Panc1 (cell line): ENCODE data around the gene CD320. TPM values are rescaled to one million over a fixed set of nuclear protein-coding genes. Genes with fewer than 3 reads are reported as not detected.
"Not testable (repeated sequence)": the region's sequence is repeated elsewhere in the genome, so short reads cannot be mapped to it uniquely, and the experiment has no call there.

ENCODE experiments used
- ATAC-seq: fragments of 200-7000 bp; cut with Tn5 transposase; 2 replicates; pipeline ENCODE4 v1.9.1; 2020; ENCODE audit warnings: mild to moderate bottlenecking, moderate library complexity
- BruUV-seq: library from RNA; stranded (reverse); fragments of 400-500 nt; replicated peaks from 2 replicates; lab custom pipeline; 2021; lab: Mats Ljungman, UMichigan
- CTCF ChIA-PET: fragments of 300-600 bp; sonication (Branson Sonifier 250); formaldehyde crosslinking; loops from one replicate; lab custom pipeline; 2022; ENCODE audit warnings: antibody characterized with exemption; lab: Charles Lee
- POLR2A ChIA-PET: fragments of 300-600 bp; sonication (Branson Sonifier 250); formaldehyde crosslinking; loops from one replicate; lab custom pipeline; 2022; ENCODE audit warnings: antibody characterized with exemption; lab: Charles Lee
- DNase-seq: peaks from one replicate; pipeline ENCODE4 v3.0.0-alpha.2; 2010; ENCODE audit warnings: low read depth, low spot score
- H3K27ac ChIP-seq: 2 replicates; pipeline ENCODE4 v1.5.1; 2011; ENCODE audit warnings: mild to moderate bottlenecking, low read length, inconsistent platforms
- H3K27me3 ChIP-seq: fragments of 200-500 bp; sonication (Bioruptor generic); 2 replicates; pipeline ENCODE4 v1.6.0; 2014; ENCODE audit warnings: low read length, inconsistent platforms; ENCODE audit not compliant: control insufficient read depth, insufficient read depth
- H3K36me3 ChIP-seq: fragments of 200-500 bp; sonication (Bioruptor generic); 2 replicates; pipeline ENCODE4 v1.5.1; 2014; ENCODE audit warnings: inconsistent platforms, mild to moderate bottlenecking, low read length, moderate library complexity; ENCODE audit not compliant: control insufficient read depth, insufficient read depth
- H3K4me1 ChIP-seq: 2 replicates; pipeline ENCODE4 v1.5.1; 2011; ENCODE audit warnings: inconsistent platforms, mild to moderate bottlenecking, low read length, moderate library complexity; ENCODE audit not compliant: control insufficient read depth, insufficient read depth
- H3K4me3 ChIP-seq, 2 experiments: 2 replicates each; pipeline ENCODE4 v1.5.1; 2011 to 2012; ENCODE audit warnings: low read depth in 2 of 2, low read length in 2 of 2, mild to moderate bottlenecking in 2 of 2, inconsistent platforms in 1 of 2, moderate library complexity in 1 of 2
- H3K9me3 ChIP-seq: fragments of 200-500 bp; sonication (Bioruptor generic); 2 replicates; pipeline ENCODE4 v1.5.1; 2014; ENCODE audit warnings: low read depth, mild to moderate bottlenecking, inconsistent platforms, low read length, moderate library complexity; ENCODE audit not compliant: control insufficient read depth, insufficient read depth
- CTCF ChIP-seq: fragments of 450-650 bp; IDR thresholded peaks from 2 replicates; pipeline ENCODE4 v1.5.1; 2017; ENCODE audit warnings: mild to moderate bottlenecking
- POLR2AphosphoS5 ChIP-seq: IDR thresholded peaks from 2 replicates; pipeline ENCODE4 v1.6.1; 2012; ENCODE audit warnings: mild to moderate bottlenecking, low read depth, low read length, moderate library complexity
- SIN3A ChIP-seq: IDR thresholded peaks from 2 replicates; pipeline ENCODE4 v1.6.1; 2012; ENCODE audit warnings: low read depth, mild to moderate bottlenecking, low read length, moderate library complexity, borderline replicate concordance; ENCODE audit not compliant: insufficient read depth
- TCF7L2 ChIP-seq: IDR thresholded peaks from 2 replicates; pipeline ENCODE4 v1.6.1; 2011; ENCODE audit warnings: mild to moderate bottlenecking, low read depth, low read length, inconsistent platforms
- in situ Hi-C: cut with HindIII; loops from 2 replicates; pipeline ENCODE4 v1.10.0; 2016; ENCODE audit warnings: low sequenced_read_pairs, low pct_unique_long_range_greater_than_20kb
- intact Hi-C: fragments of 100-400 bp; cut with micrococcal nuclease; formaldehyde crosslinking; loops from one replicate; pipeline ENCODE4 v1.10.0; 2022; ENCODE audit not compliant: unreplicated experiment
- total RNA-seq: library from RNA; stranded (reverse); gene quantifications from one replicate; pipeline ENCODE4 v1.2.1, GENCODE V29; 2021; ENCODE audit not compliant: unreplicated experiment
- TF ChIP-seq, protein P1 (sequence below), 2 experiments: IDR thresholded peaks; 2 replicates each; pipeline ENCODE4 v1.6.1; 2011 to 2012; ENCODE audit warnings: low read depth in 2 of 2, control low read depth in 1 of 2, low read length in 1 of 2, mild to moderate bottlenecking in 1 of 2, moderate library complexity in 1 of 2; ENCODE audit not compliant: insufficient read depth in 1 of 2

Gene CD320
- total RNA-seq, 1 experiment from 2014 or later = 120 TPM

GRCh38 chr19:8355631-8356402 is 47.7 kb upstream of the CD320 start:
- ChIA-PET CTCF (interaction anchor here (1.3 kb wide), 1 partner anchor 57 kb away, joined by 3 read pairs; the partner anchor contains the start of gene MARCHF2), POLR2A (interaction anchor here (0.6 to 1.9 kb wide), 2 partner anchors 35 to 81 kb away, joined by 5 to 8 read pairs; partner anchors contain the start of gene RAB11B)
- ATAC-seq = peak; percentile 89
- H3K4me1 ChIP-seq = 0 out of 2 replicates have a peak, but pooled peaks cover 4% of the 10 kb centered on the region
- no peak overlapping the region for H3K4me3 ChIP-seq
- in situ Hi-C loops (no loop called here), intact Hi-C loops (loop anchor here (10.0 kb wide), 1 partner anchor 99 kb away; no protein-coding TSS in a partner anchor)
- TF ChIP-seq TCF7L2 = 0 out of 2 replicates have a peak, but pooled peaks have one; percentile 30
- no peak for TF ChIP-seq SIN3A
- peak; percentile 46; the same call in 1 of the 2 replicates for TF ChIP-seq POLR2AphosphoS5
- no peaks in the 10 kb centered on the region for H3K9me3 ChIP-seq
- no peaks in the 10 kb centered on the region for H3K27me3 ChIP-seq
- BruUV-seq = no TSS peak
- H3K27ac ChIP-seq = peak overlapping the region; percentile 56
- DNase-seq = peak; percentile 88
- H3K36me3 ChIP-seq = no peaks in the 10 kb centered on the region

DNA sequence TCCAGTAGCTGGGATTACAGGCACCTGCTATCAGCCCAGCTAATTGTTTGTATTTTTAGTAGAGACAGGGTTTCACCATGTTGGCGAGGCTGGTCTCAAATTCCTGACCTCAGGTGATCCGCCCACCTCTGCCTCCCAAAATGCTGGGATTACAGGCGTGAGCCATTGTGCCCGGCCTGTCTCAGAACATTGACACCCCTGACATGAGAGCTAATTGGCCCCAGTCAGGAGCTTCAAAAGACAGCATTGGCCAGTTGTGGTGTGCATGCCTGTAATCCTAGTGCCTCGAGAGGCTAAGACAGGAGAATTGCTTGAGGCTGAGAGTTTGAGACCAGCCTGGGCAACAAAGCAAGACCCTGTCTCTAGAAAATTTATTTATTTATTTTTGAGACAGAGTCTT is 44.7 kb upstream of the CD320 start:
- intact Hi-C loops = loop anchor here (10.0 kb wide), 1 partner anchor 102 kb away; no protein-coding TSS in a partner anchor

DNA sequence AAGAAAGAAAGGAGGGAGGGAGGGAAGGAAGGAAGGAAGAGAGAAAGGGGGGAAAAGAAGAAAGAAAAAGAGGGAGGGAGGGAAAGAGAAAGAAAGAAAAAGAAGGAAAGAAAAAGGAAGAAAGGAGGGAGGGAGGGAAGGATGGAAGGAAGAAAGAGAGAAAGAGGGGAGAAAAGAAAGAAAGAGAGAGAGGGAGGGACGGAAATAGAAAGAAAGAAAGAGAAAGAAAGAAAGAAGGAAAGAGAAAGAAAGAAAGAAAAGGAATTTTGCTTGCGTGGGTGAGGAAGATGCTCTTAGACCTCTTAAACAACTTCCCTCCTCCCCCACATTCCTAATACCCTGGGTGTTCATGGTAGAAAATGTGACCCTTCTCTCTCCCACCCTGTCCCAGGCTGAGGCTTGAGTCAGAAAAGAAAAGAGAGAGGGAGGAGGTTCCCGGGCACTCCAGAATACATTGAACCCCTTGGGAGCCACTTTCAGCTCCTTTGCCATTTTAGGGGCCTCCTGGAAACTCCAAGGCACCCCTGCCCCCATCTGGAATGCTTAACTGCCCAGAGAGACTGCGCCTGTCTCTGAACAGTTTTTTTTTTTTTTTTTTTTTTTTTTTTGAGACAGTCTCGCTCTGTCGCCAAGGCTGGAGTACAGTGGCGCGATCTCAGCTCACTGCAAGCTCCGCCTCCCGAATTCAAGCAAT is 44.1 kb upstream of the CD320 start:
- Histone ChIP-seq H3K27me3 (no peaks in the 10 kb centered on the region), H3K4me1 (0 out of 2 replicates have a peak, but pooled peaks cover 4% of the 10 kb centered on the region), H3K36me3 (no peaks in the 10 kb centered on the region), H3K9me3 (no peaks in the 10 kb centered on the region), H3K4me3 (peak overlapping the region; percentile 6 to 34; a peak in 3 of 4 replicates), H3K27ac (0 out of 2 replicates have a peak overlapping the region, but pooled peaks have one; percentile 18)
- BruUV-seq = no TSS peak
- in situ Hi-C loops (no loop called here), intact Hi-C loops (loop anchor here (10.0 kb wide), 1 partner anchor 103 kb away; no protein-coding TSS in a partner anchor)
- no peak for ATAC-seq
- TF ChIP-seq TCF7L2 (no peak), SIN3A (no peak), POLR2AphosphoS5 (no peak), CTCF (no peak)
- TF ChIP-seq, protein P1, sequence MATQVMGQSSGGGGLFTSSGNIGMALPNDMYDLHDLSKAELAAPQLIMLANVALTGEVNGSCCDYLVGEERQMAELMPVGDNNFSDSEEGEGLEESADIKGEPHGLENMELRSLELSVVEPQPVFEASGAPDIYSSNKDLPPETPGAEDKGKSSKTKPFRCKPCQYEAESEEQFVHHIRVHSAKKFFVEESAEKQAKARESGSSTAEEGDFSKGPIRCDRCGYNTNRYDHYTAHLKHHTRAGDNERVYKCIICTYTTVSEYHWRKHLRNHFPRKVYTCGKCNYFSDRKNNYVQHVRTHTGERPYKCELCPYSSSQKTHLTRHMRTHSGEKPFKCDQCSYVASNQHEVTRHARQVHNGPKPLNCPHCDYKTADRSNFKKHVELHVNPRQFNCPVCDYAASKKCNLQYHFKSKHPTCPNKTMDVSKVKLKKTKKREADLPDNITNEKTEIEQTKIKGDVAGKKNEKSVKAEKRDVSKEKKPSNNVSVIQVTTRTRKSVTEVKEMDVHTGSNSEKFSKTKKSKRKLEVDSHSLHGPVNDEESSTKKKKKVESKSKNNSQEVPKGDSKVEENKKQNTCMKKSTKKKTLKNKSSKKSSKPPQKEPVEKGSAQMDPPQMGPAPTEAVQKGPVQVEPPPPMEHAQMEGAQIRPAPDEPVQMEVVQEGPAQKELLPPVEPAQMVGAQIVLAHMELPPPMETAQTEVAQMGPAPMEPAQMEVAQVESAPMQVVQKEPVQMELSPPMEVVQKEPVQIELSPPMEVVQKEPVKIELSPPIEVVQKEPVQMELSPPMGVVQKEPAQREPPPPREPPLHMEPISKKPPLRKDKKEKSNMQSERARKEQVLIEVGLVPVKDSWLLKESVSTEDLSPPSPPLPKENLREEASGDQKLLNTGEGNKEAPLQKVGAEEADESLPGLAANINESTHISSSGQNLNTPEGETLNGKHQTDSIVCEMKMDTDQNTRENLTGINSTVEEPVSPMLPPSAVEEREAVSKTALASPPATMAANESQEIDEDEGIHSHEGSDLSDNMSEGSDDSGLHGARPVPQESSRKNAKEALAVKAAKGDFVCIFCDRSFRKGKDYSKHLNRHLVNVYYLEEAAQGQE (IDR thresholded peaks at IDR 0.05; ENCODE audit: insufficient read depth in 1 of 2, low read depth in 2 of 2, low read length in 1 of 2) = no peak
- no peak for DNase-seq
- ChIA-PET POLR2A (interaction anchor here (0.6 kb wide), 1 partner anchor 38 kb away, joined by 3 read pairs; the partner anchor contains the start of gene RAB11B), CTCF (interaction anchor here (0.5 to 1.0 kb wide), 4 partner anchors 9 to 247 kb away, joined by 3 to 5 read pairs (median 5); partner anchors contain the start of genes KANK3 and MARCHF2)

More for the DNA sequence above, 44.7 kb upstream of the CD320 start:
- in situ Hi-C loops, DNase-seq, H3K27me3 ChIP-seq, POLR2A ChIA-PET, BruUV-seq, H3K9me3 ChIP-seq, H3K27ac ChIP-seq, H3K36me3 ChIP-seq, ATAC-seq, H3K4me3 ChIP-seq, H3K4me1 ChIP-seq: not testable (repeated sequence)
- CTCF ChIA-PET = interaction anchor here (0.5 to 1.7 kb wide), 3 partner anchors 10 to 60 kb away, joined by 5 to 22 read pairs (median 5); partner anchors contain the start of genes KANK3 and MARCHF2

GRCh38 chr19:8349629-8350372 is 41.6 kb upstream of the CD320 start:
- BruUV-seq, H3K27ac ChIP-seq, in situ Hi-C loops, H3K4me3 ChIP-seq, ATAC-seq, H3K9me3 ChIP-seq, H3K27me3 ChIP-seq, POLR2A ChIA-PET, DNase-seq, H3K4me1 ChIP-seq, H3K36me3 ChIP-seq: not testable (repeated sequence)
- intact Hi-C loops = loop anchor here (10.0 kb wide), 1 partner anchor 105 kb away; no protein-coding TSS in a partner anchor
- CTCF ChIA-PET = interaction anchor here (0.6 kb wide), 1 partner anchor 231 kb away, joined by 5 read pairs; no protein-coding TSS in a partner anchor
